A549 (cell line): ENCODE data around the gene MARK3. TPM values are rescaled to one million over a fixed set of nuclear protein-coding genes. Genes with fewer than 3 reads are reported as not detected.
A peak's percentile ranks its signal among the peaks of the same experiment; 100 is the strongest.

ENCODE experiments used
- ATAC-seq, 2 experiments: fragments of 200-7000 bp in 1 of 2; fragments of >200 bp in 1 of 2; cut with Nextera tagmentation in 1 of 2; cut with Tn5 transposase in 1 of 2; 3 replicates each; pipeline versions ENCODE4 v1.8.0 to v1.9.1; 2018 to 2020; ENCODE audit warnings: mild to moderate bottlenecking in 1 of 2, moderate library complexity in 1 of 2
- CTCF ChIA-PET: fragments of 300-600 bp; sonication (Branson Sonifier 250); formaldehyde crosslinking; extraction: SDS; loops from one replicate; lab custom pipeline; 2021; ENCODE audit warnings: antibody characterized with exemption, inconsistent platforms; lab: Yijun Ruan, JAX
- POLR2A ChIA-PET: fragments of 350-600 bp; formaldehyde crosslinking; extraction: SDS; loops from one replicate; lab custom pipeline; 2021; ENCODE audit warnings: antibody characterized with exemption, inconsistent platforms; lab: Yijun Ruan, JAX
- DNase-seq, 2 experiments: peaks; one replicate each; pipeline versions ENCODE4 v3.0.0 to v3.0.0-alpha.2; 2011 to 2016; ENCODE audit warnings: low read depth in 1 of 2, low spot score in 1 of 2
- FAIRE-seq: peaks from 2 replicates; lab custom pipeline; 2011; peaks lifted over from hg19 to GRCh38; lab: Jason Lieb, UNC
- H3K27ac ChIP-seq, 2 experiments: fragments of >200 bp; sonication (Bioruptor Twin); formaldehyde crosslinking; 3 replicates each; pipeline ENCODE4 v1.5.1; 2016 to 2017
- H3K4me1 ChIP-seq: fragments of >200 bp; sonication (Bioruptor Twin); formaldehyde crosslinking; 3 replicates; pipeline ENCODE4 v1.6.1; 2016
- H3K4me2 ChIP-seq: fragments of >200 bp; sonication (Bioruptor Twin); formaldehyde crosslinking; 3 replicates; pipeline ENCODE4 v1.6.1; 2016
- H3K4me3 ChIP-seq: fragments of >200 bp; sonication (Bioruptor Twin); formaldehyde crosslinking; 3 replicates; pipeline ENCODE4 v1.5.1; 2016
- H3K9me3 ChIP-seq: fragments of >200 bp; sonication (Bioruptor Twin); formaldehyde crosslinking; 3 replicates; pipeline ENCODE4 v1.6.1; 2016
- ATOH8 ChIP-seq: fragments of 250-450 bp; sonication (Bioruptor Pico); IDR thresholded peaks from 2 replicates; pipeline ENCODE4 v1.5.0; 2020; ENCODE audit warnings: low read depth, mild to moderate bottlenecking, moderate library complexity
- CTCF ChIP-seq: fragments of >200 bp; sonication (Bioruptor Twin); formaldehyde crosslinking; IDR thresholded peaks from 3 replicates; pipeline ENCODE4 v1.5.1; 2016
- EHF ChIP-seq: fragments of 250-450 bp; sonication (Bioruptor Pico); IDR thresholded peaks from 2 replicates; pipeline ENCODE4 v1.5.0; 2020; ENCODE audit warnings: mild to moderate bottlenecking
- FOSL2 ChIP-seq, 2 experiments: fragments of 450-650 bp in 1 of 2; fragments of >200 bp in 1 of 2; sonication (Bioruptor Twin) in 1 of 2; formaldehyde crosslinking; IDR thresholded peaks; 2 replicates each; pipeline versions ENCODE4 v1.5.0 to v1.6.1; 2016 to 2020; ENCODE audit warnings: mild to moderate bottlenecking in 1 of 2, moderate library complexity in 1 of 2
- FOXS1 ChIP-seq: fragments of 250-450 bp; sonication (Bioruptor Pico); IDR thresholded peaks from 2 replicates; pipeline ENCODE4 v1.5.0; 2020; ENCODE audit warnings: mild to moderate bottlenecking, moderate library complexity
- GATA3 ChIP-seq: IDR thresholded peaks from 2 replicates; pipeline ENCODE4 v1.6.1; 2012; ENCODE audit warnings: borderline replicate concordance
- HDAC2 ChIP-seq: fragments of 200-600 bp; sonication (generic); IDR thresholded peaks from 2 replicates; pipeline ENCODE4 v1.6.1; 2016
- HEYL ChIP-seq: fragments of 250-450 bp; sonication (Bioruptor Pico); IDR thresholded peaks from 2 replicates; pipeline ENCODE4 v1.8.0; 2021; ENCODE audit warnings: mild to moderate bottlenecking, moderate library complexity
- JUN ChIP-seq, 2 experiments: fragments of >200 bp; sonication (Bioruptor Twin); formaldehyde crosslinking; IDR thresholded peaks; 2 replicates in 1 of 2; 3 replicates in 1 of 2; pipeline ENCODE4 v1.6.1; 2016 to 2017
- KDM1A ChIP-seq: fragments of 200-600 bp; sonication (generic); IDR thresholded peaks from 2 replicates; pipeline ENCODE4 v1.6.1; 2016; ENCODE audit warnings: low read depth, mild to moderate bottlenecking
- MAZ ChIP-seq: fragments of 150-350 bp; IDR thresholded peaks from 2 replicates; pipeline ENCODE4 v1.6.1; 2014; ENCODE audit warnings: antibody characterized with exemption, low read depth, low read length, borderline replicate concordance
- PHF8 ChIP-seq: fragments of 200-600 bp; sonication (generic); IDR thresholded peaks from 2 replicates; pipeline ENCODE4 v1.6.1; 2016; ENCODE audit warnings: low read depth, mild to moderate bottlenecking, antibody characterized with exemption, moderate library complexity, borderline replicate concordance
- POLR2AphosphoS2 ChIP-seq: conservative IDR thresholded peaks from 2 replicates; pipeline ENCODE4 v1.6.1; 2012; ENCODE audit warnings: low read length, improper control_type of control experiment, inconsistent platforms
- RAD21 ChIP-seq, 2 experiments: fragments of >200 bp in 1 of 2; sonication (Bioruptor Twin) in 1 of 2; formaldehyde crosslinking in 1 of 2; IDR thresholded peaks in 1 of 2; conservative IDR thresholded peaks in 1 of 2; 2 replicates in 1 of 2; 3 replicates in 1 of 2; pipeline ENCODE4 v1.6.1; 2012 to 2018; ENCODE audit warnings: inconsistent platforms in 1 of 2
- RARB ChIP-seq: fragments of 250-450 bp; sonication (Bioruptor Pico); IDR thresholded peaks from 2 replicates; pipeline ENCODE4 v1.8.0; 2021; ENCODE audit warnings: mild to moderate bottlenecking, moderate library complexity
- RCOR1 ChIP-seq: fragments of 150-350 bp; IDR thresholded peaks from 2 replicates; pipeline ENCODE4 v1.6.1; 2014; ENCODE audit warnings: antibody characterized with exemption, low read length, low read depth
- RFX5 ChIP-seq: fragments of 450-650 bp; IDR thresholded peaks from 2 replicates; pipeline ENCODE4 v1.7.1; 2014; ENCODE audit warnings: antibody characterized with exemption, mild to moderate bottlenecking, moderate library complexity
- TFCP2L1 ChIP-seq: fragments of 250-450 bp; sonication (Bioruptor Pico); IDR thresholded peaks from 2 replicates; pipeline ENCODE4 v1.5.0; 2021; ENCODE audit warnings: mild to moderate bottlenecking
- WGBS: methylation state at CpG from one replicate; pipeline ENCODE4 v1.1.6; 2017; ENCODE audit errors: missing lambda C conversion rate; 5-methylcytosine and 5-hydroxymethylcytosine counted together
- polyA plus RNA-seq, 4 experiments: library from polyadenylated mRNA; depleted of rRNA in 3 of 4; stranded (reverse); fragments of >200 nt; fragmentation: RNase III in 1 of 4; extraction: RNeasy Plus Mini Kit Qiagen cat#74134 plus additional on column Dnase treatment in 1 of 4; gene quantifications; 2 replicates in 3 of 4; 3 replicates in 1 of 4; pipeline ENCODE4 v1.2.3, GENCODE V29; 2011 to 2017

The MARK3 gene
- polyA plus RNA-seq, 2 of the 4 experiments (the other 2 are of a cell fraction) = 59.7 to 97.6 TPM

- H3K27ac ChIP-seq = no peak overlapping the region
- no peak for FAIRE-seq
- H3K9me3 ChIP-seq = no peaks in the 10 kb centered on the region
- TF ChIP-seq JUN (IDR thresholded peaks at IDR 0.05) = no peak
- TF ChIP-seq ATOH8 = no peak
- no peak for TF ChIP-seq TFCP2L1 (CRISPR knock-in tag)
- TF ChIP-seq PHF8 = no peak
- TF ChIP-seq FOXS1 = no peak
- TF ChIP-seq FOSL2 (IDR thresholded peaks at IDR 0.05) = no peak
- no peak for TF ChIP-seq FOSL2 (CRISPR knock-in tag; IDR thresholded peaks at IDR 0.05)
- TF ChIP-seq RFX5 = no peak
- TF ChIP-seq, all 56 proteins: peak for 0
- DNase-seq (no peak), ATAC-seq (no peak)
- CTCF ChIA-PET = interaction anchor here (0.6 to 5.7 kb wide), 16 partner anchors 12 to 288 kb away, joined by 3 to 94 read pairs (median 4); partner anchors contain the start of genes EIF5 and MARK3
- Histone ChIP-seq H3K4me2 (no peak overlapping the region), H3K4me3 (no peak overlapping the region), H3K4me1 (peaks cover 52% of the 10 kb centered on the region)
- POLR2A ChIA-PET = interaction anchor here (1.5 kb wide), 1 partner anchor 59 kb away, joined by 9 read pairs; the partner anchor contains the start of gene EIF5
- 80% methylated on average over 8 of the region's 8 CpGs for WGBS
Observed at GRCh38 chr14:103392572-103392971, 7.4 kb downstream of the MARK3 start.

GRCh38 chr14:103393070-103393469 lies 7.9 kb downstream of the MARK3 start:
- Histone ChIP-seq H3K4me1 (peaks cover 53% of the 10 kb centered on the region), H3K4me2 (no peak overlapping the region), H3K27ac (no peak overlapping the region)
- no peak for DNase-seq
- FAIRE-seq = no peak
- WGBS = 88% methylated on average over 6 of the region's 6 CpGs
- ChIA-PET POLR2A (interaction anchor here (1.5 kb wide), 1 partner anchor 59 kb away, joined by 9 read pairs; the partner anchor contains the start of gene EIF5), CTCF (interaction anchor here (0.6 to 5.7 kb wide), 21 partner anchors 12 to 321 kb away, joined by 3 to 94 read pairs (median 5); partner anchors contain the start of genes EIF5 and MARK3)
- TF ChIP-seq RCOR1 = no peak
- TF ChIP-seq KDM1A = no peak
- TF ChIP-seq GATA3 = no peak
- TF ChIP-seq, all 56 proteins: peak for 0
- Histone ChIP-seq H3K9me3 (no peaks in the 10 kb centered on the region), H3K4me3 (no peak overlapping the region)
- ATAC-seq = no peak

GRCh38 chr14:103393676-103394626 lies 8.7 kb downstream of the MARK3 start:
- ChIA-PET CTCF (interaction anchor here (0.6 to 5.7 kb wide), 30 partner anchors 11 to 322 kb away, joined by 3 to 94 read pairs (median 4); partner anchors contain the start of genes EIF5 and MARK3), POLR2A (interaction anchor here (1.5 kb wide), 1 partner anchor 60 kb away, joined by 9 read pairs; the partner anchor contains the start of gene EIF5)
- FAIRE-seq = no peak
- no peak overlapping the region for H3K4me3 ChIP-seq
- no peaks in the 10 kb centered on the region for H3K9me3 ChIP-seq
- H3K27ac ChIP-seq = no peak overlapping the region
- 53% methylated on average over 9 of the region's 9 CpGs for WGBS
- peak; percentile 41 to 42 for DNase-seq
- TF ChIP-seq PHF8 (no peak), MAZ (no peak), RAD21 (conservative IDR thresholded peaks at IDR 0.05 in 1 of 2, IDR thresholded peaks at IDR 0.05 in 1 of 2) (0 out of 5 replicates have a peak, but pooled peaks of 1 of the 2 experiments have one; percentile 18), CTCF (peak; percentile 44; the same call in 2 of the 3 replicates), POLR2AphosphoS2 (no peak), HEYL (CRISPR knock-in tag) (no peak), GATA3 (no peak), EHF (CRISPR knock-in tag) (no peak), HDAC2 (no peak), RARB (CRISPR knock-in tag) (no peak), KDM1A (no peak)
- TF ChIP-seq, all 56 proteins: peak for 2
- H3K4me2 ChIP-seq = peak overlapping the region; percentile 1; the same call in 2 of the 3 replicates
- peaks cover 56% of the 10 kb centered on the region for H3K4me1 ChIP-seq
- ATAC-seq = no peak
